Neural cell (in vitro differentiated cells): ENCODE results near the gene C3orf49. TPM values are rescaled to one million over a fixed set of nuclear protein-coding genes. Genes with fewer than 3 reads are reported as not detected.

Experiments used
- H2AFZ ChIP-seq: fragments of 200-600, 300-800 bp; sonication (generic), shearing (Covaris generic); 2 replicates; pipeline ENCODE4 v1.6.0; 2014; ENCODE audit warnings: low read depth, mild to moderate bottlenecking, antibody characterized with exemption, low read length, moderate library complexity
- H3F3A ChIP-seq: fragments of 200-600 bp; shearing (Covaris generic); 2 replicates; pipeline ENCODE4 v1.6.1; 2016; ENCODE audit warnings: mild to moderate bottlenecking, moderate library complexity, mixed read lengths, antibody characterized with exemption, low read length; ENCODE audit not compliant: insufficient read depth, poor library complexity, severe bottlenecking
- H3K27ac ChIP-seq: fragments of 200-600, 300-800 bp; sonication (generic), shearing (Covaris generic); 2 replicates; pipeline ENCODE4 v1.5.1; 2014; ENCODE audit warnings: mild to moderate bottlenecking, low read length, moderate library complexity
- H3K27me3 ChIP-seq: fragments of 300-800, 200-600 bp; sonication (generic), shearing (Covaris generic); 2 replicates; pipeline ENCODE4 v1.6.0; 2014; ENCODE audit warnings: mild to moderate bottlenecking, low read depth, low read length, moderate library complexity; ENCODE audit not compliant: insufficient read depth
- H3K36me3 ChIP-seq: fragments of 300-800, 200-600 bp; sonication (generic), shearing (Covaris generic); 2 replicates; pipeline ENCODE4 v1.5.1; 2014; ENCODE audit warnings: mild to moderate bottlenecking, antibody characterized with exemption, low read length, moderate library complexity; ENCODE audit not compliant: insufficient read depth
- H3K4me2 ChIP-seq: fragments of 300-800, 200-600 bp; sonication (generic), shearing (Covaris generic); 2 replicates; pipeline ENCODE4 v1.6.0; 2014; ENCODE audit warnings: mild to moderate bottlenecking, low read length
- H3K4me3 ChIP-seq: fragments of 300-800, 200-600 bp; sonication (generic), shearing (Covaris generic); 2 replicates; pipeline ENCODE4 v1.5.1; 2014; ENCODE audit warnings: mild to moderate bottlenecking, low read length, moderate library complexity
- H3K79me2 ChIP-seq: fragments of 200-600 bp; shearing (Covaris generic); replicated peaks from 2 replicates; pipeline ENCODE4 v1.6.0; 2014; ENCODE audit warnings: mild to moderate bottlenecking, low read length, moderate library complexity; ENCODE audit not compliant: insufficient read depth
- H3K9ac ChIP-seq: fragments of 300-800, 200-600 bp; sonication (generic), shearing (Covaris generic); 2 replicates; pipeline ENCODE4 v1.6.1; 2016; ENCODE audit warnings: mild to moderate bottlenecking, low read length, mixed read lengths
- H3K9me2 ChIP-seq: fragments of 200-600 bp; shearing (Covaris generic); 2 replicates; pipeline ENCODE4 v1.6.1; 2016; ENCODE audit warnings: mild to moderate bottlenecking, low read length, mixed read lengths; ENCODE audit not compliant: insufficient read depth
- H3K9me3 ChIP-seq: fragments of 200-600, 300-800 bp; sonication (generic), shearing (Covaris generic); 2 replicates; pipeline ENCODE4 v1.6.1; 2016; ENCODE audit warnings: mild to moderate bottlenecking, mixed run types, low read length, moderate library complexity, mixed read lengths
- H4K20me1 ChIP-seq: fragments of 200-600 bp; shearing (Covaris generic); 2 replicates; pipeline ENCODE4 v1.6.1; 2016; ENCODE audit warnings: mild to moderate bottlenecking, mixed run types; ENCODE audit not compliant: insufficient read depth
- EP300 ChIP-seq: fragments of 450-650 bp; conservative IDR thresholded peaks from 2 replicates; pipeline ENCODE4 v1.6.1; 2014; ENCODE audit warnings: antibody characterized with exemption, mild to moderate bottlenecking, moderate library complexity; ENCODE audit not compliant: poor library complexity, severe bottlenecking
- EZH2 ChIP-seq: fragments of 200-600, 300-800 bp; shearing (Covaris generic), sonication (generic); IDR thresholded peaks from 2 replicates; pipeline ENCODE4 v1.6.1; 2014; ENCODE audit warnings: antibody characterized with exemption, low read length, borderline replicate concordance, mild to moderate bottlenecking; ENCODE audit not compliant: insufficient read depth, poor library complexity, severe bottlenecking
- MXI1 ChIP-seq: fragments of 450-650 bp; conservative IDR thresholded peaks from 2 replicates; pipeline ENCODE4 v1.6.1; 2014; ENCODE audit warnings: antibody characterized with exemption, mild to moderate bottlenecking; ENCODE audit not compliant: poor library complexity, severe bottlenecking
- POLR2AphosphoS5 ChIP-seq: IDR thresholded peaks from 2 replicates; pipeline ENCODE4 v1.6.1; 2012
- RAD21 ChIP-seq: fragments of 450-650 bp; conservative IDR thresholded peaks from 2 replicates; pipeline ENCODE4 v1.6.1; 2014; ENCODE audit warnings: antibody characterized with exemption, mild to moderate bottlenecking, moderate library complexity
- SMC3 ChIP-seq: fragments of 450-650 bp; conservative IDR thresholded peaks from 2 replicates; pipeline ENCODE4 v1.6.1; 2014; ENCODE audit warnings: antibody characterized with exemption, mild to moderate bottlenecking, moderate library complexity; ENCODE audit not compliant: poor library complexity
- TAF1 ChIP-seq: IDR thresholded peaks from 2 replicates; pipeline ENCODE4 v1.6.1; 2012; ENCODE audit warnings: low read depth
- polyA minus RNA-seq: library from RNA; depleted of rRNA, polyadenylated mRNA; stranded (reverse); fragments of >200 nt; gene quantifications from 2 replicates; pipeline ENCODE4 v1.2.3, GENCODE V29; 2014
- polyA plus RNA-seq: library from polyadenylated mRNA; depleted of rRNA; stranded (reverse); fragments of >200 nt; gene quantifications from 2 replicates; pipeline ENCODE4 v1.2.3, GENCODE V29; 2014
- TF ChIP-seq, protein P1 (sequence below): fragments of 450-650 bp; IDR thresholded peaks from 2 replicates; pipeline ENCODE4 v1.5.1; 2014; ENCODE audit warnings: antibody characterized with exemption, mild to moderate bottlenecking, moderate library complexity; ENCODE audit not compliant: poor library complexity, severe bottlenecking
- TF ChIP-seq, protein P2 (sequence below): IDR thresholded peaks from 2 replicates; pipeline ENCODE4 v1.6.1; 2012; ENCODE audit warnings: borderline replicate concordance

The C3orf49 gene
- polyA plus RNA-seq (not detected in 2 replicates), polyA minus RNA-seq (not detected in 2 replicates)

DNA sequence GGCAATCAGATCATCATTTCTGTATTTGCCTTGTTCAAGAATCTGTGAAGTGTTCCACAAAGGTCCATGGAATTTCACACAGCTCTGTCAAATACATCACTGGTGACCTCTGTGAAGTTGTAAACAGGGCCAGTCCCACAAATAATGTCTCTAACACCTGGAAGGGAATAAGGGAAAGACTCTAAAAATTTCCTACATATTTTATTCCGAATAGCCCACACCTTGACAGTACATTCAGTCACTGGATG lies at the start of gene C3orf49:
Gene C3orf49 (plus strand): TSS at position 149 of the 248 bp plus-strand sequence. CDS start 173 bp downstream, outside the sequence.
- no peaks in the 10 kb centered on the region for H3F3A ChIP-seq
- no peak within 1 kb of the TSS for H3K4me3 ChIP-seq
- no peak within 1 kb of the TSS for H2AFZ ChIP-seq
- no peaks in the 10 kb centered on the region for H3K36me3 ChIP-seq
- no peak within 1 kb of the TSS for H3K9ac ChIP-seq
- no peaks in the 10 kb centered on the region for H4K20me1 ChIP-seq
- H3K27ac ChIP-seq: no peak within 1 kb of the TSS
- H3K9me2 ChIP-seq: no peaks in the 10 kb centered on the region
- H3K79me2 ChIP-seq: no peaks in the 10 kb centered on the region
- H3K27me3 ChIP-seq: no peaks in the 10 kb centered on the region
- no peak within 1 kb of the TSS for H3K4me2 ChIP-seq
- no peaks in the 10 kb centered on the region for H3K9me3 ChIP-seq
- TF ChIP-seq EP300: no peak

DNA sequence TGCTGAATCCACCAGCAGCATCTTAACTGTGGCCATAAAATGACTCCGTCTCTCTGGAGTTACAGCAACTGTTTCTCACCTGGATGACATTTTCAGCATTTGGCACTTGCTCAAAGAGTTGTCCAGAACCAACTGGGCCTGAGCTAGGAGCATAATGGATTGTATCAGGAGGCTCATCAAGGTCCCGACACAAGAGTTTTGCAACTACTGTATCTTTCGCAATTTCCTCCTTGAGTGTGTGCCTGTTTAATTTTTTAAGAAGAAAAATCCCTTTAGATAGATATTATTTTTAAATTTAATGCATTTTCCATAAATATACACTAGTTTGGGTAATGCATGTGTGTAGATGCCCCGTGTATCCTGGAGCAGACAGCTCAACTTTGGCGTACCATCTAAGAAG lies 44.3 kb upstream of the C3orf49 start:
- H3K36me3 ChIP-seq: no peaks in the 10 kb centered on the region
- TF ChIP-seq EP300: no peak
- TF ChIP-seq SMC3: no peak
- TF ChIP-seq POLR2AphosphoS5: no peak
- no peak for TF ChIP-seq MXI1
- no peak for TF ChIP-seq RAD21
- no peak for TF ChIP-seq TAF1
- TF ChIP-seq, protein P1, sequence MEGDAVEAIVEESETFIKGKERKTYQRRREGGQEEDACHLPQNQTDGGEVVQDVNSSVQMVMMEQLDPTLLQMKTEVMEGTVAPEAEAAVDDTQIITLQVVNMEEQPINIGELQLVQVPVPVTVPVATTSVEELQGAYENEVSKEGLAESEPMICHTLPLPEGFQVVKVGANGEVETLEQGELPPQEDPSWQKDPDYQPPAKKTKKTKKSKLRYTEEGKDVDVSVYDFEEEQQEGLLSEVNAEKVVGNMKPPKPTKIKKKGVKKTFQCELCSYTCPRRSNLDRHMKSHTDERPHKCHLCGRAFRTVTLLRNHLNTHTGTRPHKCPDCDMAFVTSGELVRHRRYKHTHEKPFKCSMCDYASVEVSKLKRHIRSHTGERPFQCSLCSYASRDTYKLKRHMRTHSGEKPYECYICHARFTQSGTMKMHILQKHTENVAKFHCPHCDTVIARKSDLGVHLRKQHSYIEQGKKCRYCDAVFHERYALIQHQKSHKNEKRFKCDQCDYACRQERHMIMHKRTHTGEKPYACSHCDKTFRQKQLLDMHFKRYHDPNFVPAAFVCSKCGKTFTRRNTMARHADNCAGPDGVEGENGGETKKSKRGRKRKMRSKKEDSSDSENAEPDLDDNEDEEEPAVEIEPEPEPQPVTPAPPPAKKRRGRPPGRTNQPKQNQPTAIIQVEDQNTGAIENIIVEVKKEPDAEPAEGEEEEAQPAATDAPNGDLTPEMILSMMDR: no peak
- no peak for TF ChIP-seq EZH2
- TF ChIP-seq, protein P2, sequence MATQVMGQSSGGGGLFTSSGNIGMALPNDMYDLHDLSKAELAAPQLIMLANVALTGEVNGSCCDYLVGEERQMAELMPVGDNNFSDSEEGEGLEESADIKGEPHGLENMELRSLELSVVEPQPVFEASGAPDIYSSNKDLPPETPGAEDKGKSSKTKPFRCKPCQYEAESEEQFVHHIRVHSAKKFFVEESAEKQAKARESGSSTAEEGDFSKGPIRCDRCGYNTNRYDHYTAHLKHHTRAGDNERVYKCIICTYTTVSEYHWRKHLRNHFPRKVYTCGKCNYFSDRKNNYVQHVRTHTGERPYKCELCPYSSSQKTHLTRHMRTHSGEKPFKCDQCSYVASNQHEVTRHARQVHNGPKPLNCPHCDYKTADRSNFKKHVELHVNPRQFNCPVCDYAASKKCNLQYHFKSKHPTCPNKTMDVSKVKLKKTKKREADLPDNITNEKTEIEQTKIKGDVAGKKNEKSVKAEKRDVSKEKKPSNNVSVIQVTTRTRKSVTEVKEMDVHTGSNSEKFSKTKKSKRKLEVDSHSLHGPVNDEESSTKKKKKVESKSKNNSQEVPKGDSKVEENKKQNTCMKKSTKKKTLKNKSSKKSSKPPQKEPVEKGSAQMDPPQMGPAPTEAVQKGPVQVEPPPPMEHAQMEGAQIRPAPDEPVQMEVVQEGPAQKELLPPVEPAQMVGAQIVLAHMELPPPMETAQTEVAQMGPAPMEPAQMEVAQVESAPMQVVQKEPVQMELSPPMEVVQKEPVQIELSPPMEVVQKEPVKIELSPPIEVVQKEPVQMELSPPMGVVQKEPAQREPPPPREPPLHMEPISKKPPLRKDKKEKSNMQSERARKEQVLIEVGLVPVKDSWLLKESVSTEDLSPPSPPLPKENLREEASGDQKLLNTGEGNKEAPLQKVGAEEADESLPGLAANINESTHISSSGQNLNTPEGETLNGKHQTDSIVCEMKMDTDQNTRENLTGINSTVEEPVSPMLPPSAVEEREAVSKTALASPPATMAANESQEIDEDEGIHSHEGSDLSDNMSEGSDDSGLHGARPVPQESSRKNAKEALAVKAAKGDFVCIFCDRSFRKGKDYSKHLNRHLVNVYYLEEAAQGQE: no peak
- no peaks in the 10 kb centered on the region for H3K9me2 ChIP-seq
- no peaks in the 10 kb centered on the region for H3K27me3 ChIP-seq
- H4K20me1 ChIP-seq: no peaks in the 10 kb centered on the region
- no peaks in the 10 kb centered on the region for H3K9me3 ChIP-seq
- H3K79me2 ChIP-seq: no peaks in the 10 kb centered on the region
- no peak overlapping the region for H3K4me3 ChIP-seq
- H3K4me2 ChIP-seq: no peak overlapping the region
- no peak overlapping the region for H3K27ac ChIP-seq
- H3K9ac ChIP-seq: no peak overlapping the region
- no peaks in the 10 kb centered on the region for H3F3A ChIP-seq
- H2AFZ ChIP-seq: no peak overlapping the region

DNA sequence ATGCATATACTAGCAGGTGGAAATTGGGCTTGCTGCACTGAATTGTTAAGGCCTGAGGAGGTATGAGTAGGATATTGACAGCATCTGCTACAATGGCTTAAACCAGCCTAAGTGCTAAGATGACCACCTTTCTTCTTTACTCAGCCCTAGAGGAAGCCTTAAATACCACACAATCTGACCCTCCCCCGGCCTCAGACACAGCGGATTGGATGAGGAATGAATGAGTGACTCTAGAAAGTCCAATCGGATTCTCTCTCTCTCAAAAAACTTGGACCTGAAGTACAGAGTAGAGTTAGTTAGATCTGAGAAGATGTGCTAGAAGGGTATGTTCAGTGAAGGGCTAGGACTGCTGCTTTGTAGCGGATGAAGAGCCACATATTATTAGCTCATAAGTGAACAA lies 39.9 kb upstream of the C3orf49 start:
- Histone ChIP-seq H3K79me2 (no peaks in the 10 kb centered on the region), H3K4me2 (no peak overlapping the region), H3K27ac (no peak overlapping the region), H3K4me3 (no peak overlapping the region), H3K27me3 (no peaks in the 10 kb centered on the region), H3K9me3 (no peaks in the 10 kb centered on the region), H2AFZ (no peak overlapping the region), H3K9ac (no peak overlapping the region), H4K20me1 (no peaks in the 10 kb centered on the region), H3K9me2 (no peaks in the 10 kb centered on the region), H3K36me3 (no peaks in the 10 kb centered on the region), H3F3A (no peaks in the 10 kb centered on the region)
- TF ChIP-seq SMC3: no peak
- TF ChIP-seq, protein P1: no peak
- no peak for TF ChIP-seq TAF1
- TF ChIP-seq RAD21: no peak
- TF ChIP-seq EP300: no peak
- no peak for TF ChIP-seq POLR2AphosphoS5
- TF ChIP-seq, protein P2: no peak
- TF ChIP-seq EZH2: no peak
- TF ChIP-seq MXI1: no peak
